Right atrium auricular region (tissue), 2 donors: ENCODE measurements around the gene DARS2. TPM values are rescaled to one million over a fixed set of nuclear protein-coding genes. Genes with fewer than 3 reads are reported as not detected.

Source experiments
- DNase-seq: peaks from one replicate; pipeline ENCODE4 v3.0.0-alpha.2; 2019; ENCODE audit warnings: low spot score
- H3K27ac ChIP-seq, 2 donors: fragments of 200-600 bp; sonication (generic); 1 replicate in 1 of 2; 2 replicates in 1 of 2; pipeline ENCODE4 v1.5.1; 2016 to 2019
- H3K27me3 ChIP-seq, 2 donors: fragments of 200-600 bp; sonication (generic); one replicate each; pipeline versions ENCODE4 v1.5.1 to v1.6.0; 2017 to 2019
- H3K36me3 ChIP-seq: fragments of 200-600 bp; sonication (generic); one replicate; pipeline ENCODE4 v1.5.1; 2016
- H3K4me1 ChIP-seq, 2 donors: fragments of 200-600 bp; sonication (generic); one replicate each; pipeline versions ENCODE4 v1.5.1 to v1.6.0; 2017 to 2019
- H3K4me3 ChIP-seq, 2 donors: fragments of 200-600 bp; sonication (generic); 1 replicate in 1 of 2; 2 replicates in 1 of 2; pipeline ENCODE4 v1.5.1; 2017 to 2019; ENCODE audit warnings: mild to moderate bottlenecking in 1 of 2, moderate library complexity in 1 of 2
- H3K9me3 ChIP-seq, 2 donors: fragments of 200-600 bp; sonication (generic); one replicate each; pipeline ENCODE4 v1.5.1; 2019
- total RNA-seq, 2 donors: library from RNA; depleted of rRNA; stranded (reverse); fragments of >200 nt; gene quantifications; one replicate each; pipeline ENCODE4 v1.1.0, GENCODE V29; 2016
- TF ChIP-seq, protein P1 (sequence below), 2 donors: fragments of 200-600 bp; sonication (generic); IDR thresholded peaks; one replicate each; pipeline ENCODE4 v1.5.1; 2019; ENCODE audit warnings: antibody characterized with exemption in 2 of 2

The DARS2 gene
- total RNA-seq, 2 donors from 2014 or later = 11.2 to 13.9 TPM

DNA sequence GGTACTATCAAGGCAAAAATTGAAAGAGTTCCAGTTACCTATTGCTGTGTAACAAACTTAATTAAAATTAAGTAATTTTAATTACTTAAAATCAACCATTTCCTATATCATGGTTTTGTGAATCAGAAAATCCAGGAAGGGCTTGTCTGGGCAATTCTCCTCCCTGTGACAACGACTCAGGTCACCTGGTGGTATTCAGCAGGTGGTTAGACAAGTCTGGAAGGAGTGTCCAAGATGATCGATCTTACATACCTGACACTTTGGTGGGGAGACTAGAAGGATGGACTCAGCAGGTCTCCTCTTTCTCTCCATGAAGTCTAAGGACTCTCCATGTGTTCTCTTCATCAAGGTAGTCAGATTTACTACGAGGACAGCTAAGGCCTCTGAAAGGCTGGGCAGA is 69.7 kb downstream of the DARS2 start:
- no peak for DNase-seq
- H3K36me3 ChIP-seq = no peaks in the 10 kb centered on the region
- no peak overlapping the region for H3K4me3 ChIP-seq
- TF ChIP-seq, protein P1, sequence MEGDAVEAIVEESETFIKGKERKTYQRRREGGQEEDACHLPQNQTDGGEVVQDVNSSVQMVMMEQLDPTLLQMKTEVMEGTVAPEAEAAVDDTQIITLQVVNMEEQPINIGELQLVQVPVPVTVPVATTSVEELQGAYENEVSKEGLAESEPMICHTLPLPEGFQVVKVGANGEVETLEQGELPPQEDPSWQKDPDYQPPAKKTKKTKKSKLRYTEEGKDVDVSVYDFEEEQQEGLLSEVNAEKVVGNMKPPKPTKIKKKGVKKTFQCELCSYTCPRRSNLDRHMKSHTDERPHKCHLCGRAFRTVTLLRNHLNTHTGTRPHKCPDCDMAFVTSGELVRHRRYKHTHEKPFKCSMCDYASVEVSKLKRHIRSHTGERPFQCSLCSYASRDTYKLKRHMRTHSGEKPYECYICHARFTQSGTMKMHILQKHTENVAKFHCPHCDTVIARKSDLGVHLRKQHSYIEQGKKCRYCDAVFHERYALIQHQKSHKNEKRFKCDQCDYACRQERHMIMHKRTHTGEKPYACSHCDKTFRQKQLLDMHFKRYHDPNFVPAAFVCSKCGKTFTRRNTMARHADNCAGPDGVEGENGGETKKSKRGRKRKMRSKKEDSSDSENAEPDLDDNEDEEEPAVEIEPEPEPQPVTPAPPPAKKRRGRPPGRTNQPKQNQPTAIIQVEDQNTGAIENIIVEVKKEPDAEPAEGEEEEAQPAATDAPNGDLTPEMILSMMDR (IDR thresholded peaks at IDR 0.05) = no peak
- H3K4me1 ChIP-seq = no peaks in the 10 kb centered on the region
- no peaks in the 10 kb centered on the region for H3K27me3 ChIP-seq
- no peak overlapping the region for H3K27ac ChIP-seq
- H3K9me3 ChIP-seq = no peaks in the 10 kb centered on the region

DNA sequence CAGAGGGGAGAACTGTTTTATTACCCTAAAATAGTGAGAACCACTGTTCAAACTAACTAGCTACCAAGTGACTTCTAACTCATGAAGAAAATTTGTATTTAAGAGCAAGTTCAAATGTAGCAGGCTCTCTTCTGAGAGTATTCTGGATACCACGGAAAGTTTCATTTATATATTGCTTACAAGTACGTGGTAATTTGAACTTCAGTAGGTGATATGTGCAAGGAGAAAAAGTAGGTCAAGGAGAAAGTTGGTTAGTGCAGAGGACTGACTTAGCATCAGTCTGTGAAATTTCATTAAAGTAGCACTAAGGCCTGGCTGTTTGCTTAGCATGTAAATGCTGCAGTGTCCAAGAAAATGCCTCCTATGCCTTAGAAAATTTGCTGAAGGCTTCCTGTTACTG is 76.0 kb downstream of the DARS2 start:
- no peaks in the 10 kb centered on the region for H3K4me1 ChIP-seq
- no peak for DNase-seq
- no peak overlapping the region for H3K4me3 ChIP-seq
- H3K27ac ChIP-seq = no peak overlapping the region
- H3K36me3 ChIP-seq = no peaks in the 10 kb centered on the region
- no peaks in the 10 kb centered on the region for H3K9me3 ChIP-seq
- H3K27me3 ChIP-seq = no peaks in the 10 kb centered on the region
- TF ChIP-seq, protein P1 (IDR thresholded peaks at IDR 0.05) = no peak

DNA sequence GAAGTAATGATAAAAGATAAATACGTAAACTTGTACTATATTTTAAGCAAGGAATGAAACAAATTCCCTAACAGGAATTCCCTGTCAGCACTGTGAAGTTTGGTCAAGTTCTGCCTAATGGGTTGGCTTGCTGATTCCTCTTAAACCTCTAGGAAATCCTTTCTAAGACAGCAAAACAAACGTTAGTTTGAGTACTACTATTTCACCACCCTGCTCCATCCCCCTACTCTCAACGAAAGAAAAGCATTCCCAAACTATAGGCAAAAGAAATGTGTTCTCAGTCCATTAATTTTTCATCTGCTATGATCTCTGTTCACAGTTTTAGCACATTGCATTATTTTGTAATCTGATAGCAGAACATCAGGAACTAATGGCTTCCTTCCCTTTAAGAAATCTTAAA is 76.5 kb downstream of the DARS2 start:
- TF ChIP-seq, protein P1 (IDR thresholded peaks at IDR 0.05) = no peak
- H3K4me3 ChIP-seq = no peak overlapping the region
- DNase-seq = no peak
- H3K36me3 ChIP-seq = no peaks in the 10 kb centered on the region
- H3K9me3 ChIP-seq = no peaks in the 10 kb centered on the region
- H3K27ac ChIP-seq = no peak overlapping the region
- H3K27me3 ChIP-seq = no peaks in the 10 kb centered on the region
- no peaks in the 10 kb centered on the region for H3K4me1 ChIP-seq

DNA sequence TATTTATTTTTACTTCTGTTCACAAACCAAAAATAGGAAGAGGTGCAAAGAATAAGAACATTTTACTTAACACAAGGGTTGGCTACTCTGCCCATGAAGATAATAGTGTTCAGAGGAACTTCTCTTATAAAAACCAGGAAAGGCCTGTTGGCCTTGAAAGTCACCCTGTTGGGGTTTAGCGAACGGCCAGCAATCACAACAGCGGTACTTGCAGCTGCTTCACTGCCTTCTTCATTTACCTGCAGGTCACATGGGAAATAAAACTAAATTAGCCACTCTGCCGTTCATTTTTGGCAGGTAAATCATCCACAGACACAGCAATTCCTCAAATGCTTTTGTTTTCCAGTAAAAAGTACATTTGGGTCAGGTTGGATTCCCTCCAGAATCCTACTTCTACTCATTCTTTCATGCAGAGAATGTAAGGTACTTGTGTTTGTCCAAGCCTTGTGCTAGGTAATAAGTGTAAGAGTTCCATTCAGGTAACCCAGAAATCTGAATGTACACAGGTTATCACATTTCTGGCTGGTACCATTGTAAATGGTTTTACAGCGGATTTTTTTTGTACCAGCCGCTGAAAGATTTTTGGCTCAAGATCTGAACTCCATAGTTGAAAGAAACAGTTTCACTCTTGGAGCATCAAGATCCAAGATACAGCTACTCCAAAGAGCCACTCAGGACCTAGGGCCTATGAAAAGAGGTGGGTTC is 79.5 kb downstream of the DARS2 start:
- H3K4me1 ChIP-seq = no peaks in the 10 kb centered on the region
- H3K9me3 ChIP-seq = no peaks in the 10 kb centered on the region
- H3K4me3 ChIP-seq = no peak overlapping the region
- TF ChIP-seq, protein P1 (IDR thresholded peaks at IDR 0.05) = no peak
- no peak overlapping the region for H3K27ac ChIP-seq
- H3K36me3 ChIP-seq = no peaks in the 10 kb centered on the region
- no peak for DNase-seq
- no peaks in the 10 kb centered on the region for H3K27me3 ChIP-seq

Other genes starting within 250 kb of the DARS2 start
- gene SLC9C2, start 221.6 kb upstream of the DARS2 start, total RNA-seq = under 1 TPM in 1 of 2 donors, not detected in 1; 0.24 TPM
- gene TEX50, start 189.3 kb upstream of the DARS2 start, total RNA-seq = not detected
- gene ANKRD45, start 154.8 kb upstream of the DARS2 start, total RNA-seq = under 1 TPM; 0.35 to 0.56 TPM
- 10 to 100 TPM; 20.9 to 24.6 TPM for gene KLHL20, start 109.7 kb upstream of the DARS2 start, total RNA-seq
- gene CENPL, start 210 bp downstream of the DARS2 start, total RNA-seq = 1 to 10 TPM; 1.5 to 4.2 TPM
- gene GAS5, start 43.3 kb downstream of the DARS2 start, total RNA-seq = 100 to 1,000 TPM in 1 of 2 donors, 10 to 100 TPM in 1; 74.6 to 115 TPM
- gene ZBTB37, start 43.7 kb downstream of the DARS2 start, total RNA-seq = 1 to 10 TPM; 5.8 to 8.8 TPM
- under 1 TPM in 1 of 2 donors, not detected in 1; 0.31 TPM for gene SERPINC1, start 92.7 kb downstream of the DARS2 start, total RNA-seq
- gene RC3H1, start 197.7 kb downstream of the DARS2 start, total RNA-seq = 10 to 100 TPM; 14.6 to 15.6 TPM